HG03066 (cell line): ENCODE data around the gene TAS2R4.
"Not testable (repeated sequence)": the region's sequence is repeated elsewhere in the genome, so short reads cannot be mapped to it uniquely, and the experiment has no call there.

Source experiments
- ATAC-seq: cut with Tn5 transposase; IDR thresholded peaks from one replicate; pipeline ENCODE4 v1.9.1; 2021; ENCODE audit warnings: low read depth; ENCODE audit not compliant: unreplicated experiment

Gene TAS2R4

GRCh38 chr7:141820067-141820466, 43.6 kb downstream of the TAS2R4 start:
- no peak for ATAC-seq

GRCh38 chr7:141822432-141822831, 46.0 kb downstream of the TAS2R4 start:
- not testable (repeated sequence) for ATAC-seq
